ENCODE measurements around the gene KCNJ12. TPM values are rescaled to one million over a fixed set of nuclear protein-coding genes. Genes with fewer than 3 reads are reported as not detected.
"Not testable (repeated sequence)": the region's sequence is repeated elsewhere in the genome, so short reads cannot be mapped to it uniquely, and the experiment has no call there.

The KCNJ12 gene
- total RNA-seq, 2 donors from 2014 or later: 12.0 to 17.3 TPM

DNA sequence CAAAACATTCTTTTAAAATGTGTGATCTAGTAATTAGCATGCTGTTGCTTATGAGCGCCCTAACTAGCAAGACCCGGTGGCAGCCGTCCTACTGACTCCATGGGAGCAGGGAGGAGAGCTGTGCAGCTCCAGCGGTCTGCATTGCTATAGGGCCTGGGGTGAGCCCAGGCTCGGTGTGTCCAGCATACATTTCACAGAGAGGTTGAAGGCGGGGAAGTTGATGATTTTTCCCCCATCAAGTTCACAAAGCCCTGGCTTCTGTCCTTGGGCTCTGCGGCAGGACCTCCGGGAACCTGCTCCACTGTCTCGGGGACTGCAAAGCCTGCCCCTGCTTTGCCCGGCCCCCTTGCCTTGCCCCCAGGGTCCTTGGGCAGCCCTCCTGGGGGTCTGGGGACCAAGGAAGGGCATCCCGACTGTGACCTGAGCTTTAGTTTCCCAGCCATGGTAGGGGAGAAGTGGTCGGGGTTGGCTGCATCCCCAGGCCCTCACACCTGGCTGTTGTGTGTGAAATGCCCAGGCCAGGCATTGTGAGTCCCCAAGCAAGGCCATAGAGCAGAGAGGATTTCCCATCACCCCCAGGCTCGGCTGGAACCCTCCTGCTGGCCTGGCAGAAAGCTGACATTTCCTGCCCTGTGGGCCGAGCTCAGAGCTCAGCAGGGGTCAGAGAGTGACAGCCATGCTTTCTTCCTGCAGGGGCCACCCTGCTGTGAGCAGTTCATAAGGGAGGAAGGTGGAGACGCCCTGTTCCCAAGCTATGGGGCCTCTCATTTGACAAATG, 24.8 kb downstream of the KCNJ12 start:
- no peaks in the 10 kb centered on the region for H3K36me3 ChIP-seq
- TF ChIP-seq, protein P1, sequence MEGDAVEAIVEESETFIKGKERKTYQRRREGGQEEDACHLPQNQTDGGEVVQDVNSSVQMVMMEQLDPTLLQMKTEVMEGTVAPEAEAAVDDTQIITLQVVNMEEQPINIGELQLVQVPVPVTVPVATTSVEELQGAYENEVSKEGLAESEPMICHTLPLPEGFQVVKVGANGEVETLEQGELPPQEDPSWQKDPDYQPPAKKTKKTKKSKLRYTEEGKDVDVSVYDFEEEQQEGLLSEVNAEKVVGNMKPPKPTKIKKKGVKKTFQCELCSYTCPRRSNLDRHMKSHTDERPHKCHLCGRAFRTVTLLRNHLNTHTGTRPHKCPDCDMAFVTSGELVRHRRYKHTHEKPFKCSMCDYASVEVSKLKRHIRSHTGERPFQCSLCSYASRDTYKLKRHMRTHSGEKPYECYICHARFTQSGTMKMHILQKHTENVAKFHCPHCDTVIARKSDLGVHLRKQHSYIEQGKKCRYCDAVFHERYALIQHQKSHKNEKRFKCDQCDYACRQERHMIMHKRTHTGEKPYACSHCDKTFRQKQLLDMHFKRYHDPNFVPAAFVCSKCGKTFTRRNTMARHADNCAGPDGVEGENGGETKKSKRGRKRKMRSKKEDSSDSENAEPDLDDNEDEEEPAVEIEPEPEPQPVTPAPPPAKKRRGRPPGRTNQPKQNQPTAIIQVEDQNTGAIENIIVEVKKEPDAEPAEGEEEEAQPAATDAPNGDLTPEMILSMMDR (IDR thresholded peaks at IDR 0.05): no peak
- no peaks in the 10 kb centered on the region for H3K27me3 ChIP-seq
- no peak for DNase-seq (ENCODE audit: low spot score)
- no peaks in the 10 kb centered on the region for H3K9me3 ChIP-seq
- H3K27ac ChIP-seq: peak overlapping the region in 1 of 2 donors; percentile 71
- H3K4me1 ChIP-seq: peaks cover 0 to 80% of the 10 kb centered on the region in 2 donors
- no peak overlapping the region for H3K4me3 ChIP-seq

DNA sequence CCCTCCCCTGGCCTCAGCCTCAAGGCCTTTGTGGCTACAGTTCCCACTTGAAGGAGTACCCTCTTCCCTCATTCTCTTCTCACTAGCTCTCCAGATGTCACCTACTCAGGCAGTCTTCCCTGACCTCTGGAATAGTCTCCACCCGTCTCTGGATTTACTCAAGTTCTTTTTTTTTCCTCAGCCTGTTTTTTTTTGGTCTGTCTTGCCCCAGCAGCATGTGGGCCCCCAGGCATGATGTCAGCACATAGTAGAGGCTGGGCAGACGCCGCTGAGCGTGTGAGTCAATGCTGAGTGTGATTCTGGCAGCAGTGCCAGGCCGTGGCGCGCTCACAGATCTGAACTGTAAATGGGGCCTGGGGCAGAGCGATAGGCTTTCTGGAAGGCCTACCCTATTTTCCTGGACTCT, 26.0 kb downstream of the KCNJ12 start:
- H3K36me3 ChIP-seq, H3K4me3 ChIP-seq, H3K27me3 ChIP-seq, H3K9me3 ChIP-seq: not testable (repeated sequence)
- peaks cover 0 to 77% of the 10 kb centered on the region in 2 donors for H3K4me1 ChIP-seq
- H3K27ac ChIP-seq: peak overlapping the region; percentile 71 to 80
- peak; percentile 83 for DNase-seq (ENCODE audit: low spot score)

DNA sequence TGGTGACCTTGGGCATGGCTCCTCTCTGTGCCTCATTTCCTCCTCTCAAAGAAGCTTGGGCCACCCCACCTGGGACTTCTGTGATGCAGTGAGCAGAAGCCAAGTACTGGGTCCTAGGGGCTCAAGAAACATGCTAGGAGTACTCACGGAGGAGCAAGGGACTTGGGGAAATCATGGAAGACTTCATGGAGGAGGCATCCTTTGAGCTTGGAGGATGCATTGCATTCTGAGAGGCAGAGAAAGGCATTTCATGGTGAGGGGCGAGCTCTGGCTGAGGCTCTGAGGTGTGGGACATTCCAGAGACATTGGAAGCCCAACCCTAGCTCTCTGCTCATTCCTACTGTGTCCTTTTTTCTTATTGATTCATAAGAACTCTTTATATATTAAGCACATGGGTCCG, 26.8 kb downstream of the KCNJ12 start:
- Histone ChIP-seq H3K27ac (peak overlapping the region; percentile 71 to 80), H3K4me1 (peaks cover 0 to 70% of the 10 kb centered on the region in 2 donors)
- H3K9me3 ChIP-seq; H3K4me3 ChIP-seq; DNase-seq (ENCODE audit: low spot score); H3K27me3 ChIP-seq; H3K36me3 ChIP-seq: not testable (repeated sequence)

DNA sequence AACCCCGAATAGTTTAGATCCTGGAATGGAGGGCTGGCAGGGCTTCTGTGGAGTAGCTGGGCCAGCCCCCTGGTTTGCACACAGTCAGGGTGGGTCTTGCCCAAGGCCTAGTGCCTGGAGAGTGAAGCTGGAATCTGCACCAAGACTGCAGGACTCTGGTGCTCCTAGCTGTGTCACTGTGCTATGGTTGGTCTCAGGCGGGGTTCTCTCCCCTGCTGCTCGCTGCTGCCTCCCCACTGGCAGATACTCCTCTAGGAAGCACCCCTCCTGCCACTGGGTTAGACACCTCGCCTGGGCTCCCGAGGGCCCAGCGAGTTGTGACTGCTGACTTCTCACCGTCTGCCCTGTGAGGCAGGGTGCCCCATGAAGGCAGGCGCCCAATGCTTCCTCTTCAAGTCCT, 27.9 kb downstream of the KCNJ12 start:
- H3K4me1 ChIP-seq: peaks cover 0 to 58% of the 10 kb centered on the region in 2 donors
- H3K27ac ChIP-seq: peak overlapping the region; percentile 66 to 74
- H3K36me3 ChIP-seq; H3K4me3 ChIP-seq; H3K27me3 ChIP-seq; DNase-seq (ENCODE audit: low spot score); H3K9me3 ChIP-seq: not testable (repeated sequence)

DNA sequence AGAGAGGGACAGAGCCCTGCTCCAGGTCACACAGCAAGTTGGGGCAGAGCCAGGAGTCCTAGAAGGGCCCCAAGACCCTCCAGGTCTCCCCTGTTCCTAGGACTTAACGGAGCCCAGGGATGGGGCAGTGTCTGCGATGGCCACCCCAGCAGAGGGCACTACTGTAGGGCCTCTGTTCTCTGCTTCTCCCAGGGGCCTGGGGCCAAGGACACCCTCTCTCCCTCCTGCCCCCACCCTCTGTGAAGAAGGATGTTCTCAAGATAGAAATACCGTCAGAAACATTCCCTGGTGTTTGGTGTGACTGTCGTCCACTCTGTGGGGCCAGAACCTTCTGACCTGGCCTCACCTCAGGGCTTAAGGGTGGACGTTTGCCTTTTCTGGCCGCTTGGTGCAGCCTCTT, 28.4 kb downstream of the KCNJ12 start:
- TF ChIP-seq, protein P1 (IDR thresholded peaks at IDR 0.05): peak in 1 of 2 donors; percentile 33
- not testable (repeated sequence) for H3K4me3 ChIP-seq; H3K27me3 ChIP-seq; H3K36me3 ChIP-seq; DNase-seq (ENCODE audit: low spot score); H3K9me3 ChIP-seq
- Histone ChIP-seq H3K27ac (peak overlapping the region; percentile 66 to 74), H3K4me1 (peaks cover 0 to 54% of the 10 kb centered on the region in 2 donors)

DNA sequence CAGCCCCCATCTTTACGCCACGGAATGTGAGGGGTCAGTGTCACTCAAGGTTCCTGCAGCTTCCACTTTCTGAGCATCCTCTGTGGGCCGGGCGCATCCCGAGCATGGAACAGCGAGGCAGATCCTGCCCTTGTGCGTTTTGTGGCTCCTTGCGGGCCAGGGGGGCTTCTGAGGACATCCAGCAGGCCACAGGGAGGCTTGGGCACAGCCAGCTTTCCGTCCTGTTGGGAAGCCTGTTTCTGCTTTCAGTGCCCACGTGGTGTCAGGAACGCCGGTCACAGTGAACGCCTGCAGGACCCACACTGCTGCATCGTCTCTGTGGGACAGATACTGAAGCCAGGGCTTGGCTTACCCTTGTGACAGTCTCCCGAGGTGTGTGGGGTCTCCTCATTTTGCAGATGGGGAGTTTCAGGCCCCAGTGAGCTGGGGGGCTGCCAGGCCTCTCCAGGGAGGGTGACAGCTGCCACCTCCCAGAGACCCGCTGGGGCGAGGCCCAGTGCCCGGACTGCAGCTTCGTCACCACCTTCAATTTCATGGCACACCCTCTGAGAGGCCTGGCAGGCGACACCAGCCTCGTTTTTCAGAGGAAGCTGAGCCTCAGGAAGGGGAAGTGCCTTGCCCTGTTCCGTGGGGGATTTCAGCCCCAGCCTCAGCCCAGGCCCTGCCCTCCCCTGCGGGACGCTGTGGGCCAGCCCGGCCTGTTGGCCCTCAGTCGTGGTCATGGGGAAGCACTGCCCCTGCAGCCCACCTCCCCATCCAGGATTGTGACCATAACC, 29.0 kb downstream of the KCNJ12 start:
- not testable (repeated sequence) for H3K4me3 ChIP-seq; H3K36me3 ChIP-seq; H3K9me3 ChIP-seq; DNase-seq (ENCODE audit: low spot score); H3K27me3 ChIP-seq
- H3K27ac ChIP-seq: peak overlapping the region; percentile 66 to 74
- peaks cover 0 to 47% of the 10 kb centered on the region in 2 donors for H3K4me1 ChIP-seq

DNA sequence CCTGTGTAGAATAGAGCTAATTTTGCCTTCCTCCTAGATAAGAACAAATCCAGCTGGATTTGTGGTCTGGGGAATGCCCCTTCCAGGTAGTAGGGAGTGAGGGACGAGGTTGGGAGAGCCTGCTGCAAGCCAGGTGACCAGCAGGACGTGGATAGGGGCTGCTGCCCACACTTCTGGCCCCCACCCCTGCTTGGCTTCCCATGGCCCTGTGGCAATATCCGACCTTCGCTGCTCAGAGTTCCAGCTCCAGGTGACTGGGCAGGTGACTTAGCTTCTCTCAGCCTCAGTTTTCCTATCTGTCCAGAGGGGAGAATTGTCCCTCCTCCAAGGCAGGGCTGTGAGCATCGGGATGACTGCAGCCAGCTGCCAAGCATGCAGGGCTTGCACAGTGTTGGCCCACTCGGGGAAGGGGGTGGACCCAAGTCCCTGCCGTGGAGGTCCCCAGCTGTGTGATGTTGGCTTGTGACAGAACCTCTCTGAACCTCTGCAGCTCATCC, 29.8 kb downstream of the KCNJ12 start:
- H3K27me3 ChIP-seq; H3K4me3 ChIP-seq; H3K9me3 ChIP-seq; DNase-seq (ENCODE audit: low spot score); H3K36me3 ChIP-seq: not testable (repeated sequence)
- peaks cover 0 to 39% of the 10 kb centered on the region in 2 donors for H3K4me1 ChIP-seq
- peak overlapping the region; percentile 66 to 74 for H3K27ac ChIP-seq

GRCh38 chr17:21406616-21407404, 30.7 kb downstream of the KCNJ12 start:
- H3K9me3 ChIP-seq; H3K4me3 ChIP-seq; H3K36me3 ChIP-seq; H3K27ac ChIP-seq; DNase-seq (ENCODE audit: low spot score); H3K27me3 ChIP-seq: not testable (repeated sequence)
- H3K4me1 ChIP-seq: peaks cover 0 to 33% of the 10 kb centered on the region in 2 donors

GRCh38 chr17:21407752-21408151, 31.6 kb downstream of the KCNJ12 start:
- not testable (repeated sequence) for H3K27me3 ChIP-seq; H3K36me3 ChIP-seq; H3K9me3 ChIP-seq; H3K4me3 ChIP-seq; DNase-seq (ENCODE audit: low spot score); H3K27ac ChIP-seq
- H3K4me1 ChIP-seq: peaks cover 0 to 28% of the 10 kb centered on the region in 2 donors

DNA sequence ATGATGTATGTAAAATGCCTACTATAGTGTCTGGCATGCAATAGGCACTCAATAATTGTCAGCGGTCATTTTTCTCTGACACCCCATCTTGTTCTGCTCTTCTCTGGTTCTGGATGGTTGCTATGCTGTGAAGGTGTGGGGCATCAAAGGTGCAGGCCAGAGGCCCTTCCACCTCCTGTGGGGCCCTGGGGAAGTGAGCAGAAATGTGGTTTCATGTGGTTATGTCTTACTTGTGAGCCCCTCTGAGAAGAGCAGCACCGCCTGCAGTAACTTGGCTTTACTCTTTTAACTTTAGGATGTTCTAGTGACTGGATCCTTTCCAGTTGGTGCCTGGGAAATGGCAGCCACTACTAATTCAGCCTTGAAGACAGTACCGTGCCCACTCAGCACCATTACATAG, 32.1 kb downstream of the KCNJ12 start:
- not testable (repeated sequence) for H3K4me3 ChIP-seq; DNase-seq (ENCODE audit: low spot score); H3K27me3 ChIP-seq; H3K9me3 ChIP-seq; H3K27ac ChIP-seq; H3K36me3 ChIP-seq
- peaks cover 0 to 28% of the 10 kb centered on the region in 2 donors for H3K4me1 ChIP-seq

DNA sequence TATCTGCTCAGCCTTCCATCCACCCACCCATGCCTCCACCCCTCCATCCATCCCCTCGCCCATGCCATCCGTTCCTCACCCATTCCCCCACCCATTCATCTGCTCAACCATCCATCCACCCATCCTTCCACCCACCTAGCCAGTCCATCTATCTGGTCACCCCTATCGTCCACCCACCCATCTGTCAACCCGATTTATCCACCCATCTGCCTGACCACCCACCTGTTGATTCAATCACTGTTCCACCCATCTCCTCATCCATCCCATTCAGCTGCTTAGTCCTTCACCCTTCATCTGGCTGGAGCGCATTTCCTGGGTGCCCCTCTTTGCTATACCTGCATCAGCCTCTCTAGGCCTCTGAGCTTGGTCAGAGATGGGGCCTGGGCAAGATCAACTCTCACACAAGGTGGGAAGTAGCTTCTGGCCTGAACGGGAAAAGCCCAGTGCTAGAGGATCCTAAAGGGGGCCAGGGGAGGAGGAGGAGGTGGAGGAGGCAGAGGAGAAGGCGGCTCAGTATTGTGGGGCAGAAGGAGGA, 32.7 kb downstream of the KCNJ12 start:
- not testable (repeated sequence) for H3K27me3 ChIP-seq; H3K36me3 ChIP-seq; H3K9me3 ChIP-seq; H3K4me3 ChIP-seq; DNase-seq (ENCODE audit: low spot score); H3K27ac ChIP-seq
- peaks cover 0 to 23% of the 10 kb centered on the region in 2 donors for H3K4me1 ChIP-seq

Data from right atrium auricular region (tissue), 2 donors.